Measurements from ENCODE around the gene AKAP10.
A peak's percentile ranks its signal among the peaks of the same experiment; 100 is the strongest.
"Not testable (repeated sequence)": the region's sequence is repeated elsewhere in the genome, so short reads cannot be mapped to it uniquely, and the experiment has no call there.

Gene AKAP10

DNA sequence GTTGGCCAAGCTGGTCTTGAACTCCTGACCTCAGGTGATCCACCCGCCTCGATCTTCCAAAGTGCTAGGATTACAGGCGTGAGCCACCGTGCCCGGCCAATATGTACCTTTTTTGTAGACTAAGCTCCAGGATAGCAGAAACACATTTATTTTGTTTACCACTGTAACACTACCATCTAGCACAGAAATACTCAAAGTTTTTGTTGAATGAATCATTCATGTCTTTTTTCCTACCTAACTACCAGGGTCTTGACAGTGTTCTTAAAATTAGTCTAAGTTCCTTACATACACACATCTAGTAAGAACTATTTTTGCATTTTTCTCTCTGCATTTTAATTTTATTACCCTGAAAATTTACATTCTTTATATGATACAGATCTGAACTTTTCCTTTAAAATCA, 44.4 kb downstream of the AKAP10 start:
- no peak for DNase-seq

DNA sequence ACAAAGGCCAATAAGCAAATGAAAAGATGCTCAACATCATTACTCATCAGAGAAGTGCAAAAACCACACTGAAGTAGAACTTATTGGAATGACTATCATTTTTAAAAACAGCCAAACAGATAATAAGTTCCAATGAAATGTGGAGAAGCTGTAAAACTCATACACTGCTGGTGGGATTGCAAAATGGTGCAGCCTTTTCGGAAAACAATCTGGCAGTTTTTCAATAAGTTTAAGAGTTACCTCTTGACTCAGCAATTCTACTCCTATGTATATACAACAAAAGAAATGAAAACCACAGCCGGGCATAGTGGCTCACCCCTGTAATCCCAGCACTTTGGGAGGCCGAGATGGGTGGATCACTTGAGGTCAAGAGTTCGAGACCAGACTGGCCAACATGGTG, 49.3 kb downstream of the AKAP10 start:
- DNase-seq = no peak

DNA sequence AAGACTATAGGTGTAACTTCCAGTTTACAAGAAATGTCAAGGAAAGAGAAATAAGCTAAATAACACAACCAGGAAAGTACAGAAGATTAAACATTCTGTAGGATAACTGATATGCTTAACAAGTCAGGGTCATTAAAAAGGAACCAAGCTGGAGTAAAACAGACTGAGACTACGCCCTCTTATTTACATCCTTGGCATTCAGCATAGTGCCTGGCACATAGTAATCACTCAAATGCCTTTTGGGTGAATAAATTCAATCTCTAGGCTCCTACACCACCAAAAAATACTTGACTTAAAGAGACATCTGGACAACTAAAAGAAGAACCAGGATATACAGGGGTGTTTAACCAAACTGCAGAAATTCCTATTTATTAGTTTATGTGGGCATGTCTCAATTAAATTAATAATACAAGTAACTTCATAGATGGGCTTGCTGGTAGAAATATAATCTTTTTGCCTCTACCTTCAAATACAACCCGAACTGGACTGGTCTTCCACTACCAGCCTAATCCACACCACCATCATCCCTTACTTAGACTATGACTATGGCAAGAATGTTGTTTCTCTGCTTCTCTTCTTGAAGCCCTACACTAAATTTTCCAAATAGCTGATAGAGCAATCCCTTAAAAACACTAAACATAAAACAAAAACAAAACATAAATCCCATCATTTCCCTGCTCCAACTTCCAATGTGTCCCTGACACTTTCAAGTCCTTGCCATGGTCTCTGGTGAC, 62.2 kb downstream of the AKAP10 start:
- DNase-seq = no peak

DNA sequence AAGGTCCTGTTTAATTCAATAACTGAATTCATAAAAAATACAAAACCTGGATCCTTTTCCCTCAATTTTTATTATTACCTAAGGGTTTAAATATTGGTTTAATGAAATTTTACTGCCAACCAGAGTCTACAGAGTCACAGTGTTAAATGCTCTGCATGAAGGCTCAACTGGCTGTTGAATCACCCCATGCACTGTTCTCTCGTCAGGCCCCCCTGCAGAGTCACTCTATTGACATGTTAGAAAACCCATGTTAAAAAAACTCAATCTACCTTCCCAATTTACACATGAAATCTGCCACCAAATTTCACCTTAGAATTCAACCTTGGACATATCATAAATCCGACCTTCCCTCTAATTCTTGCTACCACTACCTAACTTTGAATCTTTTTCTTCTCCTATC, 66.6 kb downstream of the AKAP10 start:
- DNase-seq = no peak

DNA sequence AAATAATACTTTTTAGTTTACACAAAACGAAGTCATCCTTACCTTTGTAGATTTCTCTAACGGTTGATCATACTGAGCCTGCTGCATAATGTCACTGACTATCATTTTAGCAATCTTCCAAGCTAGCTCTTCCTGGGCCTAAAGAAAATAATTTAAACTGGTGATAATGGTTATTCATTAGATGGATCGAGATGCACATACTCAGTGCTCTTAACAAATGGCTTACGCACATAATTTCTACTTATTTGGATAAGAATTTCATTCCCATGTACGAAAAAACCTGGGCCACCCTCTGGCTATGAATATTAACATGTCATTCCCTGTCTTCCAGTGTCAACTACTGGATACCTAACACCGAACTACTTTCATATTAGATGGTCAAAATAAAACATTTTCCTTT, 68.5 kb downstream of the AKAP10 start:
- DNase-seq = no peak

DNA sequence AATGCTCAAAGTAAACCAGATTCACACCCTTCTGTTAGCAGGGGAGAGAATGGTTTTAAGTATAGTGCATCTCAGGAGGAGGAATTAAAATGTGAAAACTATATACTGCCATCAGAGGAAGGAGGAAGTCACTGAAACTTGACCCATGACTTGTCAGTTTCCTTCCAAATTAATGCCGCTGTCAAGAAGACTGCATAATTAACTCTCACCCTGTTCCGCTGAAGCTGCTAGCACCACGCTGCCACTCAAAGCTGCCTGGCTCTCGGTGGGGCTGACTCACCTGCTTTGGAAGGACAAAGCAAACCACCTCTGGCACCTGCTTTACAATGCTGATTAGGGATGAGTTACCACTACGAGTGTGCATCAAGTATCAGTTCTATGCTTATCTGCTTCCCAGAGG, 72.1 kb downstream of the AKAP10 start:
- DNase-seq = no peak

DNA sequence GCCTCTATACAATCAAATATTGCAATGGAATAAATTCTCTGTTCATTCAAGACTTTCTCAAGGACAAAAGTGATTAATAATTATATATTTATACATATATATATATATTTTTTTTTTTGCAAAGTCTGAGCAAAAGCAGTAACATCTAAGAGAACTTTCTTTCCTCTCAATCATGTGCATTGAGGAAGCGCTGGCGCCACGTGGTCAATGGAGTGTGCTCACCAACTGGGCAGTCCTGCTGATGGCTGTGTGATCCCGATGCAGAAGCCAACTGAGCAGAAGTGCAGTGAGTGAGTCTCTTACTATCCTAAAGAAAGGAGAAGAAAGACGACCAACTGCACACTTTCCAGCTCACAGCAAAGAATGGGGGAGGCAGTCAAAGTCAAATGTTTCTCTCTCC, 72.7 kb downstream of the AKAP10 start:
- DNase-seq = no peak

DNA sequence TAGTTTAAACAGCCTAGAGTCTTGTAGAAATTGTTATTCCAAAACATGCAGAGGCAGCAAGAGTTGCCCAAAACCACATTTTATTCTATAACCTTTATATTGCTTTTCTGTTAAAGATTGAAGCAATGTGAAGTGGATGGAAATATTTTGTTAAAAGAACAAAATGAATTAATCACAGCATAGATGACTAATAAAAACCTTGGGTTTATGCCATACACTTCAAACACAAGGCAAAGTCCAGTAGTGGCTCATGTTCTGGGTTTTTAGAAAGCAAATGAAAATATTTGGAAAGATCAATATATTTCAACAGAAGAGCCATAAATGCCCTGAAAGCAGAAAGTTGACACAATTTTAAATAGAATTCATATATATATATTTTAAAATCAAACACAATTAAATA, 73.2 kb downstream of the AKAP10 start:
- no peak for DNase-seq

DNA sequence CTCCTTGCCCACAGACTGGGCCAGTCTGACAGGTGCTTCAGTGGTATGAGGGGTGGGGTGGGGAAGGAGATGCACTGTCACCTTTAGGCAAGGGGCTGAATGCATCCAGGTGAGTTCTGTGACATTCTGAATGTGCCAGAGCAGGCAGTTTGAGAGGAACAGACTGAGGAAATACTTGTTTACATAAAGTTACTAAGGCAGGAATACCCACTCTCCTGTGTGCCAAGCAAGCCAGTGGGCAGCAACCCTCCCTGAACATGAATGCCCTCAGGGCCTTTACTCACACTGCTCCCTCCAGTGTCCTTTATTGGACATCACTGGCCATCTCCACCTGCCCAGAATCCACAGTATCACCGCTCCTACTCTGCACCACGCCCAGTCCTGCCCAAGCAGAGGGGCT, 76.8 kb downstream of the AKAP10 start:
- no peak for DNase-seq

DNA sequence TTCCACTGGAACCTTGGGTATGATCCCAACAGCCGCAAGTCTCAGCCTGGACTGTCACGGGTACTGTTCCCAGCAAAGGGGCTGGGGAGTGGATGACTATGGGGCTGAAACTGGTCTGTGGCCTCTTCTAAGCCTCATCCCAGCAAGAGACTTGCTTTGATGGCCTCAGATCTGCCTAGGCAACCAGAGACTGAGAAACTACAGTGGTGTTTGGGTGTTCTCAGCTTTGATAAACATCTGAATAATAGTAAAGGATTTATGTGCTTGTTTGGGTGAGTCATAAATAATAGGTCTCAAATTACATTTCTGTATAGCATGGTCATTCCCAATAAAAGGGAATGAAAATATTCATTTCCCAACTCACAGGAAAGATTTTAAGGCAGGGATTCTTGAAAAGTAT, 79.7 kb downstream of the AKAP10 start:
- no peak for DNase-seq

DNA sequence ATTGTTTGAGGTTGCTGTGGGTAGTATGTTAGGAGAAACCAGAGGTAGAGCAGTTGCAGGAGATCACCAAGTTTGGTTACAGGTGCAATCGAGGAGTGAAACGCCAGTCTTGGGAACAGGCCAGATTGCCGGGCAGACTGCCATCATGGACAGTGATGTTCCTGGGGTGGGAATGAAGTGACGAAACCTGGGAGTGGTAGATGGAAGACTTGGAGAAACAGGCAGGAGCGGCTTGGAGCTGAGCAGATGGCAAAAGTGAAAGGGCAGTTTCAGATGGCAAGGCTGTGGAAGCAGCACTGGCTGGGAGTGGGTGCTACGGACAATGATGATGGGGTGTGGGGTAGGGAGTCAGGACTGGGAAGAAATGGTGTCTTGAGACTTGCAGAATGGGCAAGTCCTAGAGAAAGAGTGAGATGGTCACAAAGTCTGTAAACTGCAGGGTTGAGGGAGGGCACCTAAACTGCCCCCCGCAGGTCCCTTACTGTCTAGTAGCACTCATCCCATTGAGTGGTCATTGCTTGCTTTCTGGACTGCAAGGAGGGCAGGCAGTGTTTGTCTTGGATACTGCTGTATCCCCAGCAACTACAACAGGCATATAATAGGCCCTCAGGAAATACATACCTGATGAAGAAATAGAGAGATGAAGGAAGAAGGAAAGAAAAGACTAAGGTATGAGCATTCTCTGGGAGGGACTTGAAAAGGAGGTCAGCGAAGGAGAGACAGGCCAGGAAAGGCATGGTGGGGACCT, 80.4 kb downstream of the AKAP10 start:
- no peak for DNase-seq

DNA sequence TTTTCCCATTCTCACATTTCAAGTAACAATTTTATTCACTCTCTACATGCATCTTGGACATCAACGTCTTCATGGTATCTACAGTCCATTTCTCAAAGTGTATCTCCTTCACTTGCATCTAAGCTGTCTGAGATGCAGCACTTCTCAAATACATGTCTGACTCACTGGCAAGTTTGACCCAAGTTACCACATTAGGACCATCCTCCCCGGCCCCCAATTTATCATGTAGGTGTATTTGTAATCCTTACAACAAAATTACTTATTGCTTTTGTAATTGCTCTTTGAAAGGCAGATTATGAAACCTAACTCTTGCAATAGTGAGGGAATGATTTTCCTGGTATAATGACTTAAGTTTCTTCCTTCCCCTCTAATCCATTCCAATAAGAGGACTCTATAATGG, 80.9 kb downstream of the AKAP10 start:
- DNase-seq = no peak

DNA sequence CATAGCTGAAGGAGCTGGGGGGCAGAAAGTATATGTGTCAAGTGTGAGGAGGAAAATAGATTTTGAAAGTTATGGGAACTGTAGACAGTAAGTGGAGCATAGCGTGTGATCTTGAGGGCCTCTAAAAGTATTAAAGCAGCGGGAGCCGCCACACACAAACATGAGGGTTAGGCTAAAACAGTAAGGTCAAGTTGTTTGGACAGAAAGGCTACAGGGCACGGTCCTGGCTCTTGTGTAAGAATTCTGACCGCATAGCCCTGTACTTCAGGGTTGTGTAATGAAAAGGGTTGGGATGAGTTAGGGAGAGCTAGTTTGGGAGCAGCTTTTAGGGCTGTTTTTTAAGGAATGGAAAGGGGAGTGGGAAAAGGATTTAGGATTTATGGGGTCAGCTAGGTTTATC, 87.1 kb downstream of the AKAP10 start:
- DNase-seq = not testable (repeated sequence)

DNA sequence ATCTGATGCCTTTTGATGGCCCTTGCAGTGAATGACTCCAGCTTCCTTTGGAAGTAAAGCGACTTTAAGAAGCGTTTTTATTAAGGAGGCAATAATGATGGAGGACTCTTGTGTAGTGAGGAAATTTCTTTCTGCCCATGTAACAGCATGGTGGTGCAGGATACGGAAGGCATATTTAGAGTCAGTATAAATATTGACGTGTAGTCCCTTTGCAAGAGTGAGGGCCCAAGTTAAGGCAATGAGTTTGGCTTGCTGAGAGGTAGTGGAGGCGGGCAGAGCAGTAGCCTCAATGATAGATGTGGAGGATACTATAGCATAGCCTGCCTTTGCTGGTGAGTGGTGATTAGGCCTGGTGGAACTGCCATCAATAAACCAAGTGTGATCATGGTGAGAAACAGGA, 87.6 kb downstream of the AKAP10 start:
- not testable (repeated sequence) for DNase-seq

DNA sequence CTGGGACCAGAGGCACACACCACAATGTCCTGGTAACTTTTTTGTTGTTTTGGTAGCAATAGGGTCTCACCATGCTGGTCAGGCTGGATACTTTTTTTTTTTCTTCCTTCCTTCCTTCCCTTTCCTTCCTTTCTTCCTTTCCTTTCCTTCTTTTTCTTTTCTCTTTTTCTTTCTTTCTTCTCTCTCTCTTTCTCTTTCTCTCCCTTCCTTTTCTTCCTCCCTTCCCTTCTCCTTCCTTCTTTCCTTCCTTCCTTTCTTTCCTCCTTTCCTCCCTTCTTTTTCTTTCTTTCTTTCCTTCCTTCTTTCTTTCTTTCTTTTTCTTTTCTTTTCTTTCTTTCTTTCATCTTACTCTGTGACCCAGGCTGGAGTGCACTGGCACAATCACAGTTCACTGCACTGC, 91.5 kb downstream of the AKAP10 start:
- no peak for DNase-seq

DNA sequence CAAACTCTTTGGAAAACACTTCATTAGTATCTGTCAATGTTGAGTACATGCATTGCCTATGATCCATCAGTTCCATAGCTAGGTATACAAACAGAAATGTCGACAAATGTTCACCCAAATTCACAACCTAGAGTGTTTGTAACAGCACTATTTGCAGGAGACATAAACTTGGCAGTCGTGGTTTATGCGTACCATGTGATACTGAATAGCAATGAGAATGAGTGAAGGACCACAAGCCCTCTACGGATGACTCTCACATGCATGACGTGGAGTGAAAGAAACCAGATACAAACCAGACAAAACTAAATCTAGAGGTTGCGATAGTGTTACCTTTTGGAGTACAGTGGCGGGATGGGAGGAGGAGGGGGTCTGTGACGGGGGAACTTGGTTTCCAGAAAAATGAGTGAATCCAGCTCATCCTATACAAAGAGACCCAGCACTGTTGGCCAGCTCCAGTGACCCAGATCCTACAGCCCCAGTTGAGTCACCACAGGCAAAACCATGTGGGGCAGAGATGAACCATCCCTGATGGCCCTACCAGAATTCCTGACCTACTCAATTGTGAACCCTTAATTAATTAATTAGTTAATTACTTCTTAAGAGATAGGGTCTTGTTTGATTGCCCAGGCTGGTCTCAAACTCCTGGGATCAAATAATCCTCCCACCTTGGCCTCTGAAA, 94.0 kb downstream of the AKAP10 start:
- DNase-seq = no peak

DNA sequence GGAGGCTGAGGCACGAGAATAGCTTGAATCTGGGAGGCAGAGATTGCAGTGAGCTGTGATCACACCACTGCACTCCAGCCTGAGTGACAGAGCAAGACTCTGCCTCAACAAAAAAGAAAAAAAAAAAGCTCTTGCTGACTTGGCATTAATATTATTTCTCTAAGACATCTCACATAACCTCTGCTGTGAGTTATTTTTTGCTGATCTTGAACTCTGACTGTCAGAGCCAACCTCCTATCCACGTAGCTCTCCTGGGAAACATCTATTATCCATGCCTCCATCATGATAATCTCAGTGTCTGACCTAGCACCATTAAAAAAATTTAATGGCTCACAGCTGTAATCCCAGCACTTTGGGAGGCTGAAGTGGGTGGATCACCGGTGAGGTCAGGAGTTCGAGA, 97.2 kb downstream of the AKAP10 start:
- DNase-seq = no peak

DNA sequence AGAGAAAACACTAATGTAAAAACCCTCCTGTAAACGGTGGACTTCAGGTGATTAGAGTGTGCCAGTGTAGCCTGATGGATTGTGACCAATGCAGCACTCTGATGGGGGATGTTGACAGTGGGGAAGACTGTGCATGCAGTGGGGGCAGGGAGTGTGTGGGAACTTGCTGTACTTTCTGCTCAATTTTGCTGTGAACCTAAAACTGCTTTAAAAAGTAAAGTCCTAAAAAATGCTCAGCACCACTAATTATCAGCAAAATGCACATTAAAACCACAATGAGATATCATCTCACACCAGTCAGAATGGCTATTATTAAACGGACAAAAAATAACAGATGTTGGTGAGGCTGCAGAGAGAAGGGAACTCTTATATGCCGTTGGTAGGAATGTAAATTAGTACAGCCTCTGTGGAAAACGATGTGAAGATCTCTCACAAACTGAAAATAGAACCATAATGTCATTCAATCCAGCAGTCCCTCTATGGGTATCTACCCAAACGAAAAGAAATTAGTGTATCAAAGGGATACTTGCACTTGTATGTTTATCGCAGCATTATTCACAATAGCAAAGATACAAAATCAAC, 100.2 kb downstream of the AKAP10 start:
- DNase-seq = no peak

DNA sequence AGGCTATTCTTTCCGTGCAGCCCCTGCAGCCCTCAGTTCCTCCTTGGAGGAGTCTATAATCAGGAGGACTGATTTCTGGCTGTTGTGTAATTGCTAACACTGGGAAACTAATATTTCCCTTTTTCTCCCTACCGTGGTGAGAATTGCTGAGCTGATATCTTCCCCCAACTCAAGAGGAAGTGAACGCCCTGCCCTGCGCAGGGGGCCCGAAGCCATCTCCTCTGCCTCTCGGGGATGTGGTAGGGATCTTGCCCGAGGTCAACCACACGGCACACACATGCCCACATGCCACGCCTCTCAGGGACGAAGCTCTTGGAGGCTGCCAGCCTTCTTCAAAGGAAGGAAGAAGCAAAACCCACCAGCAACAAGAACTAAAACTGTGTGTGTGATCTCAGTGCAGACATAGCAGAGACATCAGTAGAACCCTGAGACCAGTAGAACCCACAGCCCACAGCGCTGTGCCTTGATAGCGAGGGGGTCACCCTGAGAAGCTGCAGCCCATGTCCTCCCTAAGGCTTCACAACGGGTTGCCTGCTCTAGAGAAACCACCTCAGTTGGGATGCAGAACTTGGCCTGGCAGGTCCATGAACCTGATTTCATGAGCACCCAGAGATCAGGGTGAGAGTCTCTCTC, 101.0 kb downstream of the AKAP10 start:
- DNase-seq = no peak

DNA sequence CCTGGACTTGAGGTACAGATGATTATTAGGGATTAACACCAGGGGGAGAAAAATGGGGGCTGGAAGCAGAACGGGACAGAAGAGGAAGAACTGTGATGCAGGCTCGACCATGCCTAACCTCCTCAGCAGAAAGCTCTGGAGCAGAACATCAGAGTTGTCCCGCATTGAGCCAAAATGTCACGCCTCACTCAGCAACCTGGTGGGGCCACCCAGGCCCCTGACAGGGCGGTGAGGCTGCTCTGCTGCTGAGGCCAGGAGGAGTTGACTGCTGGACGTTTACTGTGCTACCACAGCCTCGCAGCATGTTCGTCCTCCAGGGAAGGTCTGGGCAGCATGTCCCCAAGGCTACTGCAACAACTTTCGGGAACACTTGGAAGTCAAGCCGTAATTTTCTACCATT, 103.4 kb downstream of the AKAP10 start:
- DNase-seq = no peak

DNA sequence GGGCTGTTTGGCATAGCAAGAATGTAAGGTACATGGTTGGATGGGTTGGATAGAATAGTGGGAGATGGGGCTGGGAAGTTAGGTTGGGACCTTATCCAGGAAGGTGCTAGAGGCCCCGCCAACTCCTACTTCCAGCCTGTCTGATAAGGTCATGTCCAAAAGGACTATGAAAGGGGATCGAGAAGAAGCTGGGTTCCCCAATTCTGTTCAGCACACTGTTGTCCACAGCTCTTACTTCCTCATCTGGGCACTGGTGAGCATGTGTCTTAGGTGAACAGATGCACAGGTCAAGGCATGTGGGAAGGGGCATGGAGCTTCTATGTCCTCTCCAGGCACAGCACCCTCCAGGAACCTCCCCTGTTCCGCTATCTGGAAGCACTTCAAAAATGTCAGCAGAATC, 104.3 kb downstream of the AKAP10 start:
- DNase-seq = no peak

DNA sequence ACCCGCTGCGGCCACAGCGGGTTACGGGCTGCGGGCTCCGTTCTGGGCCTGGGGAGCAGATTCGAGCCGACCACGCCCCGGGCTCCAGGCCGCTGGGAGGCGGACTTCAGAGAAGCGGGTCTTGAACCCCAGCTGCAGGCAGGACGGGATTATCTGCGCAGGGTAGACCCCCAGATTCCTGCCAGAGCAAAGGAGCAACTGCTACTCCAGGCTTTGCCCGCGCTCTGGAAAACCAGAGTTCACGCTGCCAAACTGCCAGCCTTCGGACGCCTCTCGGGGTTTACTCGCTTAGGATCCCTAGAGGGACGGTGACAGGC, 109.6 kb downstream of the AKAP10 start:
- no peak for DNase-seq

DNA sequence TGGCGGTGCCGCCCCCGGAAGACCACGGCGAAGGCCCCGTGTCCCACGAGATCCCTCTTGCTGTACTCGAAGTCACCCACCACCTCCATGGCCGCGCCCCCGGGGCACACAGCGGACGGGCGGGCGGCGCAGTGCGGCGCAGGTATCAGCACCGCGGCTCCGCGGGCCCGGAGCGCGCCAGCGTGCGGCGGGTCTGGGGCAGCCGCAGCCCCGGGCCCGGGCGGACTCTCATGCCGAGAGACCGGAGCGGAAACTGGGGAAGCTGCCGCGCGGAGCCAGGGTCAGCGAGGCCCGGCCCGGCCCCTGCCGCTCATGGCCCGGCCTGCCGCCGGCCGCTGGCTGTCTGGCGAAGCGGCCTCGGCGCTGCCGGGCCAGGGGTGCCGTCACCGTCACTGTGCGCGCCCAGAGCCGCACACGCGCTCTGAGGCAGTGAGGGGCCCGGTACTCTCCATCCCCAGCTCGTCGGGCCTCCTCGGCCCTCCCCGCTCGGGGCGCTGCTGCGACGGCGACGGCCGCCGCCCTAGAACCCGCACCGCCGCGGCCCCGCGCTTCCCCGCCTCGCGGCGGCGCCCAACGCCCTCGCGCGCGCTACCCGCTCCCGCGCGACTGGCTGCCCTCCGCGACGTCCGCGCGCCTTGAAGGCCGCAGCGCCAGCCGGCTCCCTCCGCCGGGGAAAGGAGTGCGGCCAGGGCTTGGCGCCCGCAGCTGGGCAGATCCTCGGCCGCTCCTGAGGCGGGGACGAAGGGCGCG, 110.1 kb downstream of the AKAP10 start, which contains the start of gene ULK2:
ULK2 (minus strand) TSS at position 608 of the 750 bp plus-strand sequence; CDS start at position 89, 519 bp downstream.
- DNase-seq = peak; percentile 83

All from right forelimb (tissue), 1 donor.